HepG2 (cell line): ENCODE data around the gene THUMPD1. TPM values are rescaled to one million over a fixed set of nuclear protein-coding genes. Genes with fewer than 3 reads are reported as not detected.

ENCODE experiments used
- ATF7-NPFF ChIP-seq: sonication (generic); formaldehyde crosslinking; IDR thresholded peaks from 2 replicates; pipeline ENCODE4 v1.8.1; 2023; ENCODE audit warnings: mild to moderate bottlenecking, low read depth, missing genetic modification reagents, moderate library complexity
- FOSL1 ChIP-seq: sonication (generic); formaldehyde crosslinking; IDR thresholded peaks from 2 replicates; pipeline ENCODE4 v1.9.0; 2021; ENCODE audit warnings: missing genetic modification reagents, borderline replicate concordance
- GFI1 ChIP-seq: sonication (generic); formaldehyde crosslinking; IDR thresholded peaks from 2 replicates; pipeline ENCODE4 v1.5.0; 2020; ENCODE audit warnings: missing genetic modification reagents, mild to moderate bottlenecking, borderline replicate concordance
- MATR3 ChIP-seq: sonication (generic); formaldehyde crosslinking; IDR thresholded peaks from 2 replicates; pipeline ENCODE4 v1.4.0; 2020; ENCODE audit warnings: missing genetic modification reagents
- ZNF652 ChIP-seq: IDR thresholded peaks from 2 replicates; pipeline ENCODE4 v1.6.1; 2016; ENCODE audit warnings: low read depth, borderline replicate concordance
- ZNF672 ChIP-seq: sonication (generic); formaldehyde crosslinking; IDR thresholded peaks from 2 replicates; pipeline ENCODE4 v1.8.1; 2022; ENCODE audit warnings: missing genetic modification reagents
- ZNF75D ChIP-seq: sonication (generic); formaldehyde crosslinking; IDR thresholded peaks from 2 replicates; pipeline ENCODE4 v1.8.1; 2023; ENCODE audit warnings: missing genetic modification reagents, mild to moderate bottlenecking, borderline replicate concordance
- ZNF772 ChIP-seq: sonication (generic); formaldehyde crosslinking; IDR thresholded peaks from 2 replicates; pipeline ENCODE4 v1.5.0; 2020; ENCODE audit warnings: mild to moderate bottlenecking, missing genetic modification reagents
- polyA plus RNA-seq, 8 experiments: library from polyadenylated mRNA; depleted of rRNA in 3 of 8; stranded (reverse) in 7 of 8; unstranded in 1 of 8; fragments of >200 nt; fragmentation: Illumina TruSeq in 4 of 8; extraction: Trizol in 4 of 8; gene quantifications; 2 replicates each; pipeline versions ENCODE4 v1.2.1 to v1.2.3, GENCODE V29; 2011 to 2016; ENCODE audit warnings: low read depth in 4 of 8, missing spikeins in 1 of 8, mixed read lengths in 1 of 8; ENCODE audit not compliant: insufficient read depth in 1 of 8
- total RNA-seq, 5 experiments: library from RNA; depleted of rRNA; stranded (reverse); fragments of >200 nt; fragmentation: Illumina TruSeq; extraction: Trizol; gene quantifications; 2 replicates each; pipeline ENCODE4 v1.2.3, GENCODE V29; 2016; ENCODE audit warnings: low read depth in 1 of 5
- TF ChIP-seq, protein P1 (sequence below): sonication (generic); formaldehyde crosslinking; IDR thresholded peaks from 2 replicates; pipeline ENCODE4 v1.4.0; 2020; ENCODE audit warnings: missing genetic modification reagents, borderline replicate concordance
- TF ChIP-seq, protein P2 (sequence below): sonication (generic); formaldehyde crosslinking; IDR thresholded peaks from 2 replicates; pipeline ENCODE4 v1.8.0; 2022; ENCODE audit warnings: mild to moderate bottlenecking, missing genetic modification reagents; ENCODE audit not compliant: insufficient replicate concordance
- TF ChIP-seq, protein P3 (sequence below): IDR thresholded peaks from 2 replicates; pipeline ENCODE4 v1.6.1; 2016; ENCODE audit warnings: missing compliant biosample characterization, missing genetic modification reagents, borderline replicate concordance
- TF ChIP-seq, protein P4 (sequence below): sonication (generic); formaldehyde crosslinking; IDR thresholded peaks from 2 replicates; pipeline ENCODE4 v1.4.0; 2020; ENCODE audit warnings: missing genetic modification reagents
- TF ChIP-seq, protein P5 (sequence below): sonication (generic); formaldehyde crosslinking; conservative IDR thresholded peaks from 2 replicates; pipeline ENCODE4 v1.8.0; 2022; ENCODE audit warnings: low read depth, missing genetic modification reagents
- TF ChIP-seq, protein P6 (sequence below): IDR thresholded peaks from 2 replicates; pipeline ENCODE4 v1.6.1; 2016
- TF ChIP-seq, protein P7 (sequence below): sonication (generic); formaldehyde crosslinking; IDR thresholded peaks from 2 replicates; pipeline ENCODE4 v1.4.0; 2020; ENCODE audit warnings: missing genetic modification reagents, borderline replicate concordance

Gene THUMPD1
- total and polyA plus RNA-seq, 2 of the 13 experiments (the other 11 are each of a cell fraction or from before 2014, with no cell fraction given): 22.7 to 69.1 TPM

DNA sequence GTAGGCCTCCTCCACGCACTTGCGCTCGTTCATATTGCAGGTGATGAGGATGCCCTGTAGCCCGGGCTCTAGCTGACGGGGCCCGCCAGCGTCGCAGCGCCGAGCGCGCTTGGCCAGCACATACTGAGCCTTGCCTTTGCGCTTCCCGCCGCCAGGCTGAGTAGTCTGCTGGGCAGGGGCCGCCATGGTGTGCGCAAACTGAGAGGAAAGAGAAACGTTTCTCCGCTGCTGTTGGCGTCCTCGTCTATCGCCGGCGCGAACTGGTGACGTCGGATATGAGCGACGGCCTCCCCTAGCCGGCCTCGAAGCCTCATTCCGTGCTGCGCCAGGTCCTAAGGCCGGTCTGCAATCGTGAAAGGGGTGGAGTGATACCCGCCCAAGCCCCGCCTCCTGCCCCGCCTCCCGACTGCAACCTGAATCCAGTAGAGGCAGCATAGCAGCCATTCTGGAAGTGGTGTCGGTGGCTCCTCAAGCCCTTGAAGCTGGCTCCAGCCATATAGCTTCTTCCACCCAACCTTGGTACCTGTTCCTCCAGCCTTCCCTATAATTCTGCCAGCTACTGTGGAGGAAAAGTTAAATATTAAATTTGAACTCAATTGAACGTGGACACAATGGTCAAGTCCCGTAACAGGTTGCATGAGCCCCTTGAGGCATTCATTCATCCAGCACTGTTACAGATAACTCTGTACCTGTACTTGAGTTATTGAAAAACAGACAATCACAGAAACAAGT, at the start of gene THUMPD1 (continued):
- TF ChIP-seq, protein P1, sequence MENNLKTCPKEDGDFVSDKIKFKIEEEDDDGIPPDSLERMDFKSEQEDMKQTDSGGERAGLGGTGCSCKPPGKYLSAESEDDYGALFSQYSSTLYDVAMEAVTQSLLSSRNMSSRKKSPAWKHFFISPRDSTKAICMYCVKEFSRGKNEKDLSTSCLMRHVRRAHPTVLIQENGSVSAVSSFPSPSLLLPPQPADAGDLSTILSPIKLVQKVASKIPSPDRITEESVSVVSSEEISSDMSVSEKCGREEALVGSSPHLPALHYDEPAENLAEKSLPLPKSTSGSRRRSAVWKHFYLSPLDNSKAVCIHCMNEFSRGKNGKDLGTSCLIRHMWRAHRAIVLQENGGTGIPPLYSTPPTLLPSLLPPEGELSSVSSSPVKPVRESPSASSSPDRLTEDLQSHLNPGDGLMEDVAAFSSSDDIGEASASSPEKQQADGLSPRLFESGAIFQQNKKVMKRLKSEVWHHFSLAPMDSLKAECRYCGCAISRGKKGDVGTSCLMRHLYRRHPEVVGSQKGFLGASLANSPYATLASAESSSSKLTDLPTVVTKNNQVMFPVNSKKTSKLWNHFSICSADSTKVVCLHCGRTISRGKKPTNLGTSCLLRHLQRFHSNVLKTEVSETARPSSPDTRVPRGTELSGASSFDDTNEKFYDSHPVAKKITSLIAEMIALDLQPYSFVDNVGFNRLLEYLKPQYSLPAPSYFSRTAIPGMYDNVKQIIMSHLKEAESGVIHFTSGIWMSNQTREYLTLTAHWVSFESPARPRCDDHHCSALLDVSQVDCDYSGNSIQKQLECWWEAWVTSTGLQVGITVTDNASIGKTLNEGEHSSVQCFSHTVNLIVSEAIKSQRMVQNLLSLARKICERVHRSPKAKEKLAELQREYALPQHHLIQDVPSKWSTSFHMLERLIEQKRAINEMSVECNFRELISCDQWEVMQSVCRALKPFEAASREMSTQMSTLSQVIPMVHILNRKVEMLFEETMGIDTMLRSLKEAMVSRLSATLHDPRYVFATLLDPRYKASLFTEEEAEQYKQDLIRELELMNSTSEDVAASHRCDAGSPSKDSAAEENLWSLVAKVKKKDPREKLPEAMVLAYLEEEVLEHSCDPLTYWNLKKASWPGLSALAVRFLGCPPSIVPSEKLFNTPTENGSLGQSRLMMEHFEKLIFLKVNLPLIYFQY (CRISPR knock-in tag): peak; percentile 84; the same call in 1 of the 2 replicates
- TF ChIP-seq ATF7-NPFF (CRISPR knock-in tag) (peak; percentile 96), FOSL1 (CRISPR knock-in tag) (no peak), ZNF652 (peak; percentile 60; the same call in 1 of the 2 replicates), MATR3 (CRISPR knock-in tag) (no peak), GFI1 (no peak), ZNF772 (CRISPR knock-in tag) (peak; percentile 71), ZNF75D (CRISPR knock-in tag) (no peak), ZNF672 (CRISPR knock-in tag) (no peak)
- TF ChIP-seq, protein P2, sequence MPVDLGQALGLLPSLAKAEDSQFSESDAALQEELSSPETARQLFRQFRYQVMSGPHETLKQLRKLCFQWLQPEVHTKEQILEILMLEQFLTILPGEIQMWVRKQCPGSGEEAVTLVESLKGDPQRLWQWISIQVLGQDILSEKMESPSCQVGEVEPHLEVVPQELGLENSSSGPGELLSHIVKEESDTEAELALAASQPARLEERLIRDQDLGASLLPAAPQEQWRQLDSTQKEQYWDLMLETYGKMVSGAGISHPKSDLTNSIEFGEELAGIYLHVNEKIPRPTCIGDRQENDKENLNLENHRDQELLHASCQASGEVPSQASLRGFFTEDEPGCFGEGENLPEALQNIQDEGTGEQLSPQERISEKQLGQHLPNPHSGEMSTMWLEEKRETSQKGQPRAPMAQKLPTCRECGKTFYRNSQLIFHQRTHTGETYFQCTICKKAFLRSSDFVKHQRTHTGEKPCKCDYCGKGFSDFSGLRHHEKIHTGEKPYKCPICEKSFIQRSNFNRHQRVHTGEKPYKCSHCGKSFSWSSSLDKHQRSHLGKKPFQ: no peak
- TF ChIP-seq, protein P3, sequence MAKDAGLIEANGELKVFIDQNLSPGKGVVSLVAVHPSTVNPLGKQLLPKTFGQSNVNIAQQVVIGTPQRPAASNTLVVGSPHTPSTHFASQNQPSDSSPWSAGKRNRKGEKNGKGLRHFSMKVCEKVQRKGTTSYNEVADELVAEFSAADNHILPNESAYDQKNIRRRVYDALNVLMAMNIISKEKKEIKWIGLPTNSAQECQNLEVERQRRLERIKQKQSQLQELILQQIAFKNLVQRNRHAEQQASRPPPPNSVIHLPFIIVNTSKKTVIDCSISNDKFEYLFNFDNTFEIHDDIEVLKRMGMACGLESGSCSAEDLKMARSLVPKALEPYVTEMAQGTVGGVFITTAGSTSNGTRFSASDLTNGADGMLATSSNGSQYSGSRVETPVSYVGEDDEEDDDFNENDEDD (CRISPR knock-in tag): peak; percentile 78; the same call in 1 of the 2 replicates
- TF ChIP-seq, protein P4, sequence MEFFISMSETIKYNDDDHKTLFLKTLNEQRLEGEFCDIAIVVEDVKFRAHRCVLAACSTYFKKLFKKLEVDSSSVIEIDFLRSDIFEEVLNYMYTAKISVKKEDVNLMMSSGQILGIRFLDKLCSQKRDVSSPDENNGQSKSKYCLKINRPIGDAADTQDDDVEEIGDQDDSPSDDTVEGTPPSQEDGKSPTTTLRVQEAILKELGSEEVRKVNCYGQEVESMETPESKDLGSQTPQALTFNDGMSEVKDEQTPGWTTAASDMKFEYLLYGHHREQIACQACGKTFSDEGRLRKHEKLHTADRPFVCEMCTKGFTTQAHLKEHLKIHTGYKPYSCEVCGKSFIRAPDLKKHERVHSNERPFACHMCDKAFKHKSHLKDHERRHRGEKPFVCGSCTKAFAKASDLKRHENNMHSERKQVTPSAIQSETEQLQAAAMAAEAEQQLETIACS (CRISPR knock-in tag): 0 out of 2 replicates have a peak, but pooled peaks have one; percentile 13
- TF ChIP-seq, protein P5, sequence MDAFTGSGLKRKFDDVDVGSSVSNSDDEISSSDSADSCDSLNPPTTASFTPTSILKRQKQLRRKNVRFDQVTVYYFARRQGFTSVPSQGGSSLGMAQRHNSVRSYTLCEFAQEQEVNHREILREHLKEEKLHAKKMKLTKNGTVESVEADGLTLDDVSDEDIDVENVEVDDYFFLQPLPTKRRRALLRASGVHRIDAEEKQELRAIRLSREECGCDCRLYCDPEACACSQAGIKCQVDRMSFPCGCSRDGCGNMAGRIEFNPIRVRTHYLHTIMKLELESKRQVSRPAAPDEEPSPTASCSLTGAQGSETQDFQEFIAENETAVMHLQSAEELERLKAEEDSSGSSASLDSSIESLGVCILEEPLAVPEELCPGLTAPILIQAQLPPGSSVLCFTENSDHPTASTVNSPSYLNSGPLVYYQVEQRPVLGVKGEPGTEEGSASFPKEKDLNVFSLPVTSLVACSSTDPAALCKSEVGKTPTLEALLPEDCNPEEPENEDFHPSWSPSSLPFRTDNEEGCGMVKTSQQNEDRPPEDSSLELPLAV (CRISPR knock-in tag): no peak
- TF ChIP-seq, protein P6, sequence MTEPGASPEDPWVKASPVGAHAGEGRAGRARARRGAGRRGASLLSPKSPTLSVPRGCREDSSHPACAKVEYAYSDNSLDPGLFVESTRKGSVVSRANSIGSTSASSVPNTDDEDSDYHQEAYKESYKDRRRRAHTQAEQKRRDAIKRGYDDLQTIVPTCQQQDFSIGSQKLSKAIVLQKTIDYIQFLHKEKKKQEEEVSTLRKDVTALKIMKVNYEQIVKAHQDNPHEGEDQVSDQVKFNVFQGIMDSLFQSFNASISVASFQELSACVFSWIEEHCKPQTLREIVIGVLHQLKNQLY (CRISPR knock-in tag): peak; percentile 66; the same call in 1 of the 2 replicates
- TF ChIP-seq, protein P7, sequence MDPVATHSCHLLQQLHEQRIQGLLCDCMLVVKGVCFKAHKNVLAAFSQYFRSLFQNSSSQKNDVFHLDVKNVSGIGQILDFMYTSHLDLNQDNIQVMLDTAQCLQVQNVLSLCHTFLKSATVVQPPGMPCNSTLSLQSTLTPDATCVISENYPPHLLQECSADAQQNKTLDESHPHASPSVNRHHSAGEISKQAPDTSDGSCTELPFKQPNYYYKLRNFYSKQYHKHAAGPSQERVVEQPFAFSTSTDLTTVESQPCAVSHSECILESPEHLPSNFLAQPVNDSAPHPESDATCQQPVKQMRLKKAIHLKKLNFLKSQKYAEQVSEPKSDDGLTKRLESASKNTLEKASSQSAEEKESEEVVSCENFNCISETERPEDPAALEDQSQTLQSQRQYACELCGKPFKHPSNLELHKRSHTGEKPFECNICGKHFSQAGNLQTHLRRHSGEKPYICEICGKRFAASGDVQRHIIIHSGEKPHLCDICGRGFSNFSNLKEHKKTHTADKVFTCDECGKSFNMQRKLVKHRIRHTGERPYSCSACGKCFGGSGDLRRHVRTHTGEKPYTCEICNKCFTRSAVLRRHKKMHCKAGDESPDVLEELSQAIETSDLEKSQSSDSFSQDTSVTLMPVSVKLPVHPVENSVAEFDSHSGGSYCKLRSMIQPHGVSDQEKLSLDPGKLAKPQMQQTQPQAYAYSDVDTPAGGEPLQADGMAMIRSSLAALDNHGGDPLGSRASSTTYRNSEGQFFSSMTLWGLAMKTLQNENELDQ: peak; percentile 90; the same call in 1 of the 2 replicates
